ENCODE measurements around the gene AAGAB. TPM values are rescaled to one million over a fixed set of nuclear protein-coding genes. Genes with fewer than 3 reads are reported as not detected.

The AAGAB gene
- total RNA-seq, 2 donors from 2014 or later = 57.6 to 58.3 TPM

DNA sequence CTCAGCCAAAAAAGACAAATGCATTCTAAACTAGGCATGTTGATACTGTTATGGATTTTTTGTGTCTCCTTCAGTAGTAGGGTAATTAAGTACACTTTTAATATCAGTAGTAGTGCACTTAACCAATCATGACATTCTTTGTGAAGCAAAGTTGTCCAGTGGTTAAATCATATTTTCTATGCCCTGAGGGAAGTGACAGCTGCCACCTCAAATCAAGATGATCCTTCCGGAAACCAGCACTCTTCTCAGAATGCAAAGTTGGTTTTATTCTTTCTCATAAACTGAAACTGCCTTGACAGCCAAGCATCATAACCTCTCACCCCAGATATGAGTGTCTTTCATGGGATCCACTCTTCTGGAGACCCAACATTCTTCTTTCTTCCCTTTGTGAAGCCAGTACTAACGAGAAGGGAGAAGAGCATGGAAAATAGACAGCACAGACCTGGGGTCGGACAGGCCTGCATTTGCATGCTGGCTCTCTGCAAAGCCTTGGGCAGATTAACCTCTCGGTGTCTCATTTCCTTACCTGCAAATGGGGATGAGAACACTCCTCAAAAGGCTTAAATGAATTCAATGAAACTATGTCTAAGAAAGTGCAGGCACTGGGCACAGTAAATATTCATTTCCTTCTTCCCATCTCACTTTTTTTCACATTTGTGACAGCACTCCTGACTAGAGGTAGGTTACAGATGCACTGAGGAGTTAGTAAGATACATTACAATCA lies 13.2 kb downstream of the AAGAB start:
- DNase-seq = no peak
- Histone ChIP-seq H3K9ac (ENCODE audit: low read depth in 2 of 2, low read length in 2 of 2) (no peak overlapping the region), H3K4me3 (no peak overlapping the region), H3K9me3 (no peaks in the 10 kb centered on the region), H3K27ac (no peak overlapping the region), H3K4me1 (no peaks in the 10 kb centered on the region), H3K36me3 (no peaks in the 10 kb centered on the region), H3K27me3 (no peaks in the 10 kb centered on the region)
- TF ChIP-seq CTCF (IDR thresholded peaks at IDR 0.05) = no peak
- intact Hi-C loops (cut with DNase I) = loop anchor here (5.0 kb wide), 1 partner anchor 61 kb away; no protein-coding TSS in a partner anchor

DNA sequence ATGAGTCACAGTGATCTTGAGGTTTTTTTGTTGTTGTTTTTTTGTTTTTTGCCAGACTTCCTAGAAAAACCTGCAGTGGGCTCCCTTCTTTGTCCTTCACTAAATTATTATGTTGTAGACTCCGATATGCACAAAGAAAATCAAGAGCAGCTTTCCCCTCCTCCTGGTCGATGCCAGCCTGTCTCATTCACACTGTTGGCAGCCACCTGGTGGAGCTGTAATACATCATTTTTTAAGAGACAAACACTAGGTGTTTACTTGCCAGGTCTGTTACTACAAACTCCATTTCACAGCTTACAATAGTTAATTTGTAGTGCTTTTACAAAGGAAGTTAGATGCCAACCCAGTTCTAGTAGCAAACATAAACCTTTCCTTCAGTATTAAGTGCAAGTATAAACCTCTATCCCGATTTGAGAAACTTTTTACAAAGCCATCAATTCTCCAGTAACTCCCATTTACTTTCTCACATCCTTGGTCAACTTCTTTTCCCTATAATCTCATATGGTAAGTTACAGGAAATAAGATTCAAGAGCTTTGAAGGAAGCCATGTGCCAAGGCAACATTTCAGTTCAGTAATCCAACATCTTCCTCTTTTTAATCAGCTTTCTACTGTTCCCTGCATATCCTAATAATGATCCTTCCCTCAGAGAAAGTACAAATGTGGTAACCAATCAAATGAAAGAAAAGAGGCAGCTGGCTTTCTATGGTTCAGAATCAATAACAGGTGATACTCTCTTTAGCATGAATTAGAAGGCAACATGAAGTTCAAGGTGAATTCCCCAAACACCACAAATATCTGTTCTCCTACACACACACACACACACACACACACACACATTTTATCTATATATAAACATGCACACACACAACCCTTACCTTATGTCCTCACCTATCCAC lies 14.0 kb downstream of the AAGAB start:
- no peak for TF ChIP-seq CTCF (IDR thresholded peaks at IDR 0.05)
- H3K9ac ChIP-seq (ENCODE audit: low read depth in 2 of 2, low read length in 2 of 2) = no peak overlapping the region
- no peaks in the 10 kb centered on the region for H3K27me3 ChIP-seq
- no peak overlapping the region for H3K27ac ChIP-seq
- H3K4me3 ChIP-seq = no peak overlapping the region
- no peaks in the 10 kb centered on the region for H3K4me1 ChIP-seq
- no peaks in the 10 kb centered on the region for H3K36me3 ChIP-seq
- no peak for DNase-seq
- intact Hi-C loops (cut with DNase I) = loop anchor here (5.0 kb wide), 1 partner anchor 62 kb away; no protein-coding TSS in a partner anchor
- H3K9me3 ChIP-seq = no peaks in the 10 kb centered on the region

DNA sequence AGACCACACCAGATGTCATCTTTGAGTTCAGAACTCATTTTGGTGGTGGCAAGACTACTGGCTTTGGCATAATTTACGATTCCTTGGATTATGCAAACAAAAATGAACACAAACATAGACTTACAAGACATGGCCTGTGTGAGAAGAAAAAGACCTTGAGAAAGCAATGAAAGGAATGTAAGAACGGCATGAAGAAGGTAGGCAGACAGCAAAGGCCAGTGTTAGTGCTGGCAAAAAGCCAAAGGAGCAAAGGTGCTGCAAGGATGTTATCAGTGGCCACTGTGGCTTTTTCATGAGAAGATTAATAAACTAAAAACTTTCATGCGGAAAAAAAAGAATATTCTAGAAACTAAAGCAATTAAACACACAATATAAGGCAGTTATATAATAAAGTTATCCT lies 21.9 kb downstream of the AAGAB start:
- intact Hi-C loops (cut with DNase I) = no loop called here
- no peaks in the 10 kb centered on the region for H3K36me3 ChIP-seq
- no peaks in the 10 kb centered on the region for H3K27me3 ChIP-seq
- no peak for DNase-seq
- H3K9me3 ChIP-seq = no peaks in the 10 kb centered on the region
- no peak overlapping the region for H3K9ac ChIP-seq (ENCODE audit: low read depth in 2 of 2, low read length in 2 of 2)
- H3K4me3 ChIP-seq = no peak overlapping the region
- TF ChIP-seq CTCF (IDR thresholded peaks at IDR 0.05) = no peak
- H3K4me1 ChIP-seq = no peaks in the 10 kb centered on the region
- H3K27ac ChIP-seq = no peak overlapping the region

- no peaks in the 10 kb centered on the region for H3K4me1 ChIP-seq
- H3K4me3 ChIP-seq = no peak overlapping the region
- TF ChIP-seq CTCF (IDR thresholded peaks at IDR 0.05) = no peak
- H3K27me3 ChIP-seq = no peaks in the 10 kb centered on the region
- H3K9me3 ChIP-seq = no peaks in the 10 kb centered on the region
- H3K9ac ChIP-seq (ENCODE audit: low read depth in 2 of 2, low read length in 2 of 2) = no peak overlapping the region
- no peak overlapping the region for H3K27ac ChIP-seq
- DNase-seq = no peak
- intact Hi-C loops (cut with DNase I) = no loop called here
- H3K36me3 ChIP-seq = no peaks in the 10 kb centered on the region
Observed at GRCh38 chr15:67230504-67230903, 24.0 kb downstream of the AAGAB start.

- TF ChIP-seq CTCF (IDR thresholded peaks at IDR 0.05) = no peak
- DNase-seq = no peak
- intact Hi-C loops (cut with DNase I) = no loop called here
- H3K9me3 ChIP-seq = no peaks in the 10 kb centered on the region
- H3K9ac ChIP-seq (ENCODE audit: low read depth in 2 of 2, low read length in 2 of 2) = no peak overlapping the region
- H3K27me3 ChIP-seq = no peaks in the 10 kb centered on the region
- H3K36me3 ChIP-seq = no peaks in the 10 kb centered on the region
- no peak overlapping the region for H3K27ac ChIP-seq
- H3K4me1 ChIP-seq = no peaks in the 10 kb centered on the region
- no peak overlapping the region for H3K4me3 ChIP-seq
Observed at GRCh38 chr15:67228286-67228685, 26.2 kb downstream of the AAGAB start.
